Activated naive CD8-positive, alpha-beta T cell (primary cell): ENCODE data around the gene SINHCAF.
"Not testable (repeated sequence)": the region's sequence is repeated elsewhere in the genome, so short reads cannot be mapped to it uniquely, and the experiment has no call there.

Experiments used
- H3K27ac Mint-ChIP-seq: one replicate; pipeline ENCODE4 v1.8.0; 2021; ENCODE audit warnings: mixed read lengths
- H3K27me3 Mint-ChIP-seq: one replicate; pipeline ENCODE4 v1.8.0; 2021; ENCODE audit warnings: mixed read lengths
- H3K36me3 Mint-ChIP-seq: one replicate; pipeline ENCODE4 v1.8.0; 2021; ENCODE audit warnings: mixed read lengths
- H3K4me1 Mint-ChIP-seq: one replicate; pipeline ENCODE4 v1.8.0; 2021; ENCODE audit warnings: low read depth, mixed read lengths
- H3K4me3 Mint-ChIP-seq: one replicate; pipeline ENCODE4 v1.8.0; 2021; ENCODE audit warnings: mild to moderate bottlenecking, mixed read lengths
- H3K9me3 Mint-ChIP-seq: one replicate; pipeline ENCODE4 v1.8.0; 2021; ENCODE audit warnings: low read depth, mixed read lengths

SINHCAF gene

GRCh38 chr12:31245822-31246469 is 80.0 kb downstream of the SINHCAF start:
- no peaks in the 10 kb centered on the region for H3K36me3 Mint-ChIP-seq
- H3K9me3 Mint-ChIP-seq: no peaks in the 10 kb centered on the region
- H3K27me3 Mint-ChIP-seq: peaks cover 2% of the 10 kb centered on the region
- no peak overlapping the region for H3K27ac Mint-ChIP-seq
- H3K4me3 Mint-ChIP-seq: no peak overlapping the region
- H3K4me1 Mint-ChIP-seq: no peaks in the 10 kb centered on the region

GRCh38 chr12:31242418-31242817 is 83.5 kb downstream of the SINHCAF start:
- not testable (repeated sequence) for H3K9me3 Mint-ChIP-seq, H3K36me3 Mint-ChIP-seq, H3K4me3 Mint-ChIP-seq, H3K27me3 Mint-ChIP-seq, H3K4me1 Mint-ChIP-seq, H3K27ac Mint-ChIP-seq

- Mint-ChIP-seq H3K36me3 (no peaks in the 10 kb centered on the region), H3K27me3 (peaks cover 9% of the 10 kb centered on the region), H3K27ac (no peak overlapping the region), H3K9me3 (no peaks in the 10 kb centered on the region), H3K4me3 (no peak overlapping the region), H3K4me1 (peaks cover 1% of the 10 kb centered on the region)
Observed at GRCh38 chr12:31238764-31239387, 87.1 kb downstream of the SINHCAF start.

- H3K36me3 Mint-ChIP-seq, H3K4me3 Mint-ChIP-seq, H3K27ac Mint-ChIP-seq: not testable (repeated sequence)
Observed at GRCh38 chr12:31238333-31238732, 87.6 kb downstream of the SINHCAF start.

GRCh38 chr12:31236998-31237637 is 88.8 kb downstream of the SINHCAF start:
- Mint-ChIP-seq H3K27me3 (peaks cover 11% of the 10 kb centered on the region), H3K9me3 (no peaks in the 10 kb centered on the region), H3K36me3 (no peaks in the 10 kb centered on the region), H3K4me3 (no peak overlapping the region), H3K27ac (no peak overlapping the region), H3K4me1 (peaks cover 1% of the 10 kb centered on the region)

More at GRCh38 chr12:31238333-31238732, 87.6 kb downstream of the SINHCAF start:
- H3K9me3 Mint-ChIP-seq, H3K4me1 Mint-ChIP-seq, H3K27me3 Mint-ChIP-seq: not testable (repeated sequence)

DNA sequence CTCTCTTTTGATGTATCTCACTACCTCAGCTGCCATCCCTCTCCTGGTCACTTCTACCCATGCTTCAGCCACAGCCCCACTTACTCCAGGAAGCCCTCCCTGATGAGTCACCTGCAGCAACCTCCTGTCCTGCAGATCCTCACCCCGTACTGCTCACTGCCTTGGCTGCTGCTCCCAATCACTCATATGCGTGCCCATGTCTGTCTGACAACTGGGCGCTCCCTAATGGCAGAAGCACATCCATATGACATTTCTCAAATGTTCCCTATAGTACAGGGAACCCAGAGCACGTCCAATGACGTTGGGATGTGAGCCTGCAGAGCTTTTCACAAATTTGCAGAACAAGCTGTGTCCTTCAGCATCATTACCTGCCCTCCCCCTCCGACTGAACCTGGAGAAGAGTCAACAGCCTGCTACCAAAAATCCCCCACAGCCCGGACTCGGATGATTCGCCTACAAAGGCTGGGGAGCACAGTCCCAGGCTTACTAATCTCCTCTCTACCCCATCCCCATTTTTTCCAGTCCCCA is 90.0 kb downstream of the SINHCAF start:
- H3K9me3 Mint-ChIP-seq: no peaks in the 10 kb centered on the region
- peaks cover 12% of the 10 kb centered on the region for H3K27me3 Mint-ChIP-seq
- no peaks in the 10 kb centered on the region for H3K36me3 Mint-ChIP-seq
- H3K4me3 Mint-ChIP-seq: no peak overlapping the region
- no peak overlapping the region for H3K27ac Mint-ChIP-seq
- peaks cover 1% of the 10 kb centered on the region for H3K4me1 Mint-ChIP-seq

DNA sequence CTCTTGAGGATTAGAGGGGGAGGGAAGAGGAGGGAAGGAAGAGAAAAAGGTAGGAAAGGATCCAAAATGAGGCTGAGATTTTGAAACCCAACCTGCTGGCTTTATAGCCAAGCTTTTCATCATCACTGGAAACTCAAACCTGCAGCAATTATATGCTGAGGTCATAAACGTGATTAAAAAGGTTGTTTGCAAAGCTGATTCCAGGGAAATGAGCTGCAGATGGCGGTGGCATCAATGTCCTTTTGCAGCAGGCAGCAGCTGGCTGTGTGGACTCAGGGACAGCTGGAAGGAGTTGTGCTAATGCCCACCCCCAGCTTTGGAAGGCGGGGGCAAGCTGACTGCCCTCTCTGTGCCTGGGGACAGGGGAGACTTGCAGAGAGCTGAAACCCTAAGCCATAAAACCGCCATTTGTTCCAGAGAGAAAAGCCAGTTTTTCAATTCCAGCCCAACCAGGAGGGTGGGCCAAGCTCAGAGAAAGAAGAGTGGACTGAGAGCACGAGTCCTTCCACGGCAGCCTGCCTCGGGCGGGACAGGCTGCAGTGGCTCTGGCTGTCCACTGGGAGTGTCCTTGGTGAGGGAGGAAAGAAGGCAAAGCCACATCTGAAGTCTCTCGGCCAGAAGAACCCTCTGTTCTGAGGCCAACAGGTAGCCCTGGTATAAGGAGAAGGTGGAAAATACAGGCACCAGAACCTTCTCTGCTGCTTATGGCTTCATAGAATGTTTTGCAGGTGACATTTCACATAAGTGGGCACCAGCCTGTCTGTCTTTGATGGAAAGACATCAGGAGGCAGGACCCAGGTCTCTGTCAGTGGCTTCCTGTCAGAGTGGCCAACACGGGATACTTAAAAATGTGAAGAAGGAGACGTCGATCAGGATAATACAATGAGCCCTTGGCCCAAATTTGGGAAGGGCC is 90.7 kb downstream of the SINHCAF start:
- no peaks in the 10 kb centered on the region for H3K36me3 Mint-ChIP-seq
- no peak overlapping the region for H3K4me3 Mint-ChIP-seq
- peaks cover 1% of the 10 kb centered on the region for H3K4me1 Mint-ChIP-seq
- H3K9me3 Mint-ChIP-seq: no peaks in the 10 kb centered on the region
- no peak overlapping the region for H3K27ac Mint-ChIP-seq
- H3K27me3 Mint-ChIP-seq: peaks cover 11% of the 10 kb centered on the region

- H3K9me3 Mint-ChIP-seq: no peaks in the 10 kb centered on the region
- peaks cover 1% of the 10 kb centered on the region for H3K4me1 Mint-ChIP-seq
- peaks cover 11% of the 10 kb centered on the region for H3K27me3 Mint-ChIP-seq
- no peak overlapping the region for H3K4me3 Mint-ChIP-seq
- no peaks in the 10 kb centered on the region for H3K36me3 Mint-ChIP-seq
- no peak overlapping the region for H3K27ac Mint-ChIP-seq
Observed at GRCh38 chr12:31234053-31234840, 91.7 kb downstream of the SINHCAF start.

- no peaks in the 10 kb centered on the region for H3K4me1 Mint-ChIP-seq
- H3K36me3 Mint-ChIP-seq: no peaks in the 10 kb centered on the region
- H3K27ac Mint-ChIP-seq: no peak overlapping the region
- peaks cover 9% of the 10 kb centered on the region for H3K27me3 Mint-ChIP-seq
- H3K4me3 Mint-ChIP-seq: no peak overlapping the region
- no peaks in the 10 kb centered on the region for H3K9me3 Mint-ChIP-seq
Observed at GRCh38 chr12:31233061-31233730, 92.8 kb downstream of the SINHCAF start.

- H3K27me3 Mint-ChIP-seq: peaks cover 8% of the 10 kb centered on the region
- H3K36me3 Mint-ChIP-seq: no peaks in the 10 kb centered on the region
- no peak overlapping the region for H3K4me3 Mint-ChIP-seq
- H3K27ac Mint-ChIP-seq: no peak overlapping the region
- no peaks in the 10 kb centered on the region for H3K4me1 Mint-ChIP-seq
- H3K9me3 Mint-ChIP-seq: no peaks in the 10 kb centered on the region
Observed at GRCh38 chr12:31232361-31232965, 93.5 kb downstream of the SINHCAF start.

DNA sequence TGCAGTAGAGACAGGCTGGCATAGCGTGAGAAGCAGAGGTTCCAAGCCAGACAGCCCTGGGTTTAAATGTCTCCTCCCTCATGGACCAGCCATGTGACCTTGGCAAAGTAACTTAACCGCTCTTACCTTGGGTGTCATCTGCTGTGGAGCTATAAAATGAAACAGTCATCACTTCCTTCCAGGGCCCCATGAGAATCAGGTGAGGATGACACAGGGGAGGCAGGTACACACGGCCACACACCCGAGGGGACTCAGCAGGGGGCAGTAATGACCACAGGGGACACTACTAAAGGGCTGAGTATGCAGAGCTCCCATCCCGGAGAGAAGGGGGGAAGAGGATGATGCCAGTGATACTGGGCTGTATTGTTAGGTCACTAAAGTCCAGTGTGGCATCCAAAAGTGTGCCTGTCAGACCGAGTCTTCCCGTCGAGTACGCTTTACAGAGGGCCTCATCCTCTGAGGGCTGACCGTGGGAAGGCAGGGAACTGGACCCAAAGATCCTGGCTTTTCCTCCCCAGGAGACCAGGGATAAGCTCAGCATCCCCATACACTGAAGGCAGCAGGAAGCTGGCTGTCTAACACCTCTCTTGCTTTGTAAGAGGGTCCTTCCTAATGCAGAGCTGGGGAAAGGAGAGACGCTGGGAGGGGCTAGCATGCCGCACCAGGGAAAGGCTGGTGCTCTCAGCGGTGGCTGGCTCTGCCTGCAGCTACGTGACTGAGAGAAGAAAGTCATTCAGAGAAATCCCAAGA is 94.2 kb downstream of the SINHCAF start:
- Mint-ChIP-seq H3K4me3 (no peak overlapping the region), H3K36me3 (no peaks in the 10 kb centered on the region), H3K4me1 (no peaks in the 10 kb centered on the region), H3K27me3 (peaks cover 8% of the 10 kb centered on the region), H3K27ac (no peak overlapping the region), H3K9me3 (no peaks in the 10 kb centered on the region)
